Activated T-cell treated with anti-CD3 and anti-CD28 coated beads for 1 hour (primary cell): ENCODE results near the gene C1orf141.
"Not testable (repeated sequence)": the region's sequence is repeated elsewhere in the genome, so short reads cannot be mapped to it uniquely, and the experiment has no call there.

ENCODE experiments used
- DNase-seq: peaks from one replicate; pipeline ENCODE4 v3.0.0-alpha.2; 2020; ENCODE audit warnings: low read depth

Gene C1orf141

DNA sequence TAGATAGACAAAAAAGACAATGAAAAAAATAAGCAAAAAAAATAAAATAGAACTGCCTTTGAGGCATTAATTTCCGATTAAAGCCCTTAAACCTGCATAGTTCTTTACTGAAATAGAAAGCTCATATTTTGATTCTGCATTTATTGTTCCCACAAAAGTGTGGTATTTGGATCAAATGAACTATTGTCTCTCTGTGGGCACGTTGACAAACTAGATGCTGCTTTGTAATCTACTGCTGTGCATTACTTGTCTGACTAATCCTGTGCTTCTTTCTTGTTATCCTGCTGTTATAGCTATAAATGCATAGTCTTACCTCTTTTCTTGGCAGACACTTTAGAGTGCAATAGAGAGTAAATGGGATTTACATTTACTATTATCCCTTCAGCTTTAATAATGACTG, 49.4 kb downstream of the C1orf141 start:
- no peak for DNase-seq

DNA sequence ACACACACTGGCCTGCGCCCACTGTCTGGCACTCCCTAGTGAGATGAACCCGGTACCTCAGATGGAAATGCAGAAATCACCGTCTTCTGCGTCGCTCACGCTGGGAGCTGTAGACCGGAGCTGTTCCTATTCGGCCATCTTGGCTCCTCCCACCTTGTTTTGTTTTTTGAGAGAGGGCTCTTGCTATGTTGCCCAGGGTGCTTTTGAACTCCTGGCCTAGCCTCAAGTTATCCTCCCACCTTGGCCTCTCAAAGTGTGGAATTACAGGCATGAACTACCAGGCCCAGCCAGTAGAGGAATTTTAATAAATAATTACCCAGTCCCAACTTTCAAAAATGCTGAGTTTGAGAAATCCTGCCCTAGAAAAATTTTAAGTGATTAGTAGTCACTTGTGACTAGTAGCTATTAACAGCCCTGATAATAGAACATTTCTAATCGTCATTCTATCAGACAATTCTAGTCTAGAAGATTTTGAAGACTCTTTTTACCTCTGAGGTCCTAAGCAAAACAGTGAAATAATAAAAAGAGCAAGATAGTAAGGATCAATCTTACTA, 49.9 kb downstream of the C1orf141 start:
- no peak for DNase-seq

DNA sequence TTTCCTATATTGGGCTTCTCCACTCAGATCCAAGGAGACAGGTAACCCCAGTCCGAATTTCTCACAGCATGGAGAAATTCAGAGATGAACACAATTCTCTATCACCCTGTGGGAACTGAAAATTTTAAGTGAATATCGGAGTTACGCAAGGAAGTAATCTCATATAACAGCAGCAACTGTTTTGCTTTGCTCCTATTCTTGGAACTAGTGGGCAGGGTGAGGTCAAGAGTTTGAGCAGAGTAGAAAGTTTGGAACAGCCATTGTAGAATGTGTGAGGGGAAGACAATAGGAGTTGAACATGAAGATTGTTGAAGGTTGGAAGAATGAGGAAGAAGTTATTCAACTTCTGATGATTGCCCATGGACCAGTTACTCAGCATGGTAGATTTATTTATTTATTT, 56.5 kb downstream of the C1orf141 start:
- no peak for DNase-seq

DNA sequence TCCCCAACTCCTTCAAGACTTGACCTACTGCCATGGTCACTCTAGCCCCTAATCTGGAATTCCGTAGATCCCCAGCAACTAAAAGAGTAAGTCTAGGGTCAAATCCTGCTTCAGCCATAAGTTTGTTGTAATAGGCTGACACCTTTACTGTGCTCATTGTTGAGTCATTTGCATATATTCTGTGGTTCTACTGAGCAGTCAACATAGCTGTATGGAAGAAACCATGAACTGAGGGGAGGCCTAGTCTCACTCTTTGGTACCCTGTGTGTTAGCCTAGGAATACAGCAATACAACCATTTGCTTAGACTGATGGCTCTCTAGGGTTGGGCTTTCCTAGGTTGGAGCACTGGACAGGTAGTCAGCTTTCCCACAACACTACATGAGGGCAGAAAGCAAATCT, 57.2 kb downstream of the C1orf141 start:
- DNase-seq, result no peak

DNA sequence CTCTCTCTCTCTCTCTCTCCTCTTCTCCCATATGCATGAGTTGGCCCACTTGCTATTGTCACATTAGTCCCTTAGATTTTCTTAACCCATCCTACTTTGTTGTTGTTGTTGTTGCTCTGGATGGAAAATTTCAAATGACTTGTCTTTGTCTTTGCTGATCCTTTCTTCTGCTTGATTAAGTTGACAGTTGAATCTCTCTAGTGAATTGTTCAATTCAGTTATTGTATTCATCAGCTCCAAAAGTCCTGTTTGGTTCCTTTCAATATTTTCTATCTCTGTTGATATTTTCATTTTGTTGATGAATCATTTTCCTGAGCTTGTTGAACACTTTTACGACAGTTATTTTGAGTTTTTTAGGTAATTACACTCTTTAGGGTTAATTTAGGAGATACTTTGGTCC, 62.0 kb downstream of the C1orf141 start:
- no peak for DNase-seq

DNA sequence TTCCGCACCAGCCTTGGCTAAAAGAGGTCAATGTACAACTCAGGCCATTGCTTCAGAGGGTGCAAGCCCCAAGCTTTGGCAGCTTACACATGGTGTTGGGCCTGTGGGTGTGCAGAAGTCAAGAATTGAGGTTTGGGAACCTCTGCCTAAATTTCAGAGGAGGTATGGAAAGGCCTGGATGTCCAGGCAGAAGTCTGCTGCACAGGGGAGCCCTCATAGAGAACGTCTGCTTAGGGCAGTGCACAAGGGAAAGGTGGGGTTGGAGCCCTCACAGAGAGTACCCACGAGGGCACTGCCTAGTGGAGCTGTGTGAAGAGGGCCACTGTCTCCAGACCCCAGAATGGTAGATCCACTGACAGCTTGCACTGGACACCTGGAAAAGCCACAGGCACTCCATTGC, 67.1 kb downstream of the C1orf141 start:
- DNase-seq, result not testable (repeated sequence)

DNA sequence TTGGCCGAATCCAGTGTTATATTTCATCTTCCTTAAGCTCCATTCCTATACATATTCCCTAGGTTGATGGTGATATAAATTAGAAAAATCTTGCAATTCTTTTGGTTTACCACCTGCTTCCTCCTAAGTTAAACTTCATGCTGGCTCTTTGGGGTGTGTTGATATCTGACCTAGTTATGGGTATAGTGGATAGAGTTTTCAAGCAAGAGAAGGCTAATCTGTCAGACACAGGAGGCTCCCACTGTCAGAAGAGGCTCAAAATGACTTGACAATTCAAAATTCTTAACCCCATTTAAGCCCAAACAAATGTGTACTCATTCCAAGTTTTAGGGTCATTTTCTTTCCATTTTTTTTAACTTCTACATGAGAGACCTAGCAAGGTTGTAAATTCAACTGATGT, 72.4 kb downstream of the C1orf141 start:
- DNase-seq, result no peak

DNA sequence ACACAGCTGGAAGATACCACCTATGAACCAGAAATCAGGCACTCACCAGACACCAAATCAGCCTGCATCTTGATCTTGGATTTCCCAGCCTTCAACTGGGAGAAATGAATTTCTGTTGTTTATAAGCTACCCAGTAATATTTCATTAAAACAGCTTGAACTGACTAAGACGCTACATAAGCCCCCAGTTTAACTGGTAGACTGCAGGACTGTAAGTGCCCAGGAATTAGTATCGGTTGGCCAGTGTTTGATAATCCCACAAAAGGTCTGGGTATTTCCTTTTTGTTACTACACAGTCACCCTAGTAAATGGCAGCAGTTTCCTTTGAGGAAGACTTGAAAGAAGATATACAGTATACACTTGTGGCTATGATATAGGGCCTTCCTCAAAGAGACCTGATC, 73.5 kb downstream of the C1orf141 start:
- DNase-seq, result no peak

DNA sequence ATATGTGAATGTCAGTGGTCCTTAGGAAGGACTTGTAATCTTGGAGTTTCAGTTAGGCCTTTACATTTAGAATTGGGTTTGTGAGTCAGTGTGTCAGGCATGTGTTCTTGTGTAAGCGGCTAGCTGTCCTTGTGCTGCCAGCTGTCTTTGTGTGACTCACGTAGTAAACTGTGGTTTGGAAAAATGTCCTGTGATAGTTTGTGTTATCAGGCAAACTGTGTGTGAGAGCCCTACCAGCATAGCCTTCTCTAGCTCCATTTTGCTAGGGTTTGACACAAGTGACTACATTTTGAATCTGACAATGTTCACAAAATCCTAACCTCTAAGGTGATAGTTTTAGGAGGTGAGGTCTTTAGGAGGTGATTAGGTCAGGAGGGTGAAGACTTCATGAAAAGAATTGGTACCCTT, 74.0 kb downstream of the C1orf141 start:
- DNase-seq, result no peak

DNA sequence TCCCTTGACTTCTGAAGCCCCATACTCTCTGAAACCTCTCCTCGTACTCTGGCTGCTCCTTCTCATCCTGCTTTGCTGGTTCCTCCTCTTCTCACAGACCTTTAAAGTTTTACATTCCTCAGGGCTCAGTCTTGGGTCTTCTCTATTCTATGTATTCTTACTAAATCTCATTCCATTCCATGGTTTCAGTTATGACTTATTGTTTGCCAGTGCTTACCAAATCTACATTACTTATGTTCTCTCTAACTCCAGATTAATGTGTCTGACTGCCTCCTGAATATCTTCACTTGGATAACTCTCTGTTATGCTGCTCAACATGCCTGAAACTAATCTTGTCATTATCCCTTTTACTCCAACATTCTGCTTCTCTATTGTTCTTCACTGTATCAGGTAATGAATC, 75.4 kb downstream of the C1orf141 start:
- DNase-seq, result no peak

DNA sequence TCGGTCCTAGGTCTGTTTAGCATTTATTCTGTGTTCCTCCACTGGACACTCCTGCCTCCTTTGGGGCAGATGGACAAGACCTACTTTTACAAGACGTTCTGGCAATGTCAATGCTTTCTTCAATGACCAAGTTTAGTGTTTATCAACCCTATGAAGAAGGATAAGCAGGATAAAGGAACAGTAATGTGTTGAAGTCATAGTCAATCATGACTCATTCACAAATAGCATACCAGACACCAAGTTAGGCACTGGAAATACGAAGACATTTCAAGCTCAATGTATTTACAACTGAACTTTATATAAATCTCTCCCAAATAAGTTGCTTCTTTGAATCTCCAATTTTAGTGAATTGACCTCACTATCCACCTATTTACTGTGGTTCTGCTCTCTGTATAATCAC, 76.0 kb downstream of the C1orf141 start:
- no peak for DNase-seq

DNA sequence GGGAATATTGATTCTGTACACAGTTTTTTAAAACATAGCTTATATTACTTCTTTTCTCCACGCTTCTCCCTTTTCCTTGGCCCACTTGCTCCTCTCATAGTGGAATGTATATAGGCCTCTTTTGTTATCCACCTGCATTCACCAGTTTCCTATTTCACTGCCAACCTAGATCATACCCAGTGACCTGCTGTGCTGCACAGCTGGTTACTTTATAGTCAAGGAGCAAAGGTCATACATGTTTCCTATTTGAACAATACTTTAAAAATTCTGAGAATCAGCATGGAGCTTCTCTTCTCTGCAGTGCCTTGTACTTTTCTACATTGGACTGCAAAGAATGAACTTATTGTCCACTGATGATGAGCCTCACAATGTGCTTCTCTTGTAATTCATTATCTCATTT, 76.5 kb downstream of the C1orf141 start:
- DNase-seq, result no peak

DNA sequence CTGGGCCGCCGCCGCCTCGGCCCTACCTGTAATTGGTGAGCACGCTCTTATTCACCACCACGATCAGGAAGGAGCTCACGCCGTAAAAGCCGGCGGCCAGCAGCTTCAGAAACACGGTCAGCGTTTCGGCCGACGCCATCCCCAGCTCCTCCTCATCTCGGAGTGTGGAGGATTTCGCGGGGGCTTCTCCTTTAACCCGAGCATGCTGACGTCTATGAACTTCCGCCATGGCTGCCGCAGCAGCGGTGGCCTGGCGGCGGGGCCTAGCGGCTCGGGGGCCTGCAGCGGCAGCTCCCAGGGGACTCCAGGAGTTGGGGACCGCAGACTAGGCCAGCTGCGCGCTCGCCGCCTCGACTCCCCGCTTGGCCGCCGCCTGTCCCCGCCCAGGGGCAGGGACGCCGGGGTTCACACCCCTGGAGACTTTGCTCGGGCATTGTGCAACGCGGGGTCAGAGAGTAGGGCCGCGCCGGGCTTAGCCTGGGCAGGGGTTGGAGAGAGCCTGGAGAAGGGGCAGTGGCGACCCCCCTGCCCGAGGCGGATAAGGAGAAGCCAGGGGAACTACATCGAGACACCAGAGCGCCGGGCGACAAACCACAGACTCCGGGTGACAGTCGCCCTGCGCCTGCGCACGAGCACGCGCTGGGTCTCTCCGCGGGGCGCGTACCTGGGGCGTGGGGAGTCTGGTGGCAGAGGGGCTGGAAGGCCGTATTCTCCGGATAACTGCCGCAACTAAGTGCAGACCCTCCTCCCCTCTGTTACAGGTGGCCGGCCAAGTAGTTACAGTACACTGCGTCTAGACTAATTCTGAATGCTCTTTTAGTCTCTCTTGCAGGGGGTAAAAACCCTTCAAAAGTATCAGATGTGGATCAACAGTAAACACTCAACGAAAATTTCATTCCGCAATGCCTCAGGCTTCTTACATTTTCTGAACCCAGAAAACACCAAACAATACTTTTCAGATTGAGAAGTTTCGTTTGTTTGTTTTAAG, 80.7 kb downstream of the C1orf141 start, which contains the start of gene SLC35D1:
Gene SLC35D1, minus strand, starts transcription at position 364 of the 988 bp plus-strand sequence. Its CDS starts 135 bp downstream, at position 229.
- peak; percentile 72 for DNase-seq

DNA sequence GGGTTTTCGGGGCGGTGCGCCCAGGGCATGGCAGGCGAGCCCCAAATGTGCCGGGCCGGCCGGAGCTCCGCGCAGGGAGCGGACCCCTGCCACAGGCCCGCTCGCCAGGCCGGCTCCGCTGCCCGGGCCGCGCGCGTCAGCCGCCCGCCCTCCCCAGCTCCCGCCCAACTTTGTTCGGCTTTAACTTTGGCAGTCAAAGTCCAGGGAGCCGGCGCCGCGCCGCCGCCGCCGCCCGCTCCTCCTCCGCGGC, 81.3 kb downstream of the C1orf141 start:
- DNase-seq, result no peak

DNA sequence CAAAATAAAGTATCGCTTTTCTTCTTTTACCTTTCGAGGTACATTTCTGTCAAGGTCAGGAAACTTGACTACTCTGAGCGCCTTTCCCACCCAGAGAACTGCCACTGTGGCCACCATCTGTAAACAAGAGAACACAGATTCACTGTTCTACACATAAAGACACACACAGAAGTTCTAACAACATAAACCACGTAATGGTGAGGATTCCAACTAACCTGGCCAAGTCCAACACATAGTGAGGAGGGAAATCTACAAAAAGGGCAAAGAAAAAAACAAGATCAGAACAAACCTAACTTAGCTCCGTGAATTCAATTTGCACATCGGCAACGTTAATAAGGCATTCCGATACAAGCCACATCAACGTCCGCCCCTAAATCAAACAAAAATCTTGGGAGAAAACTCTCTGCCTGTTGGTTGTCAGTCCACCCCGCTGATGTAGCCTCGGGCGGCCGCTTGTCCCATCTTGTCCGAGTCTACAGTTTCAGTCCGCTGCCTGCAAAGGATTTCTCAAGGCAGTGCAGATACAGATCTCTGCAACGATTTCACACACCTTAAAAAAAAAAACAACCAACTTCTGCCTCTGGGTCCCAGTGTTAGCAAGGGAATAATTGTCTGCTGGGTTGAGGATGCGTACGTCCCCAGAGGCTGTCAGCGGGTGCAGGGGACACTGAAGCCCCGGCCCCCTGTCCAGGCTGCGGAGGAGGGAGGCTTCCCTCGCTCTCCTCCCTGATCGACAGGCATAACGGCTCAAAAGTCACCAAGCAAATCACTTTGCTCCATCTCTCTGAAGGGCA, 81.8 kb downstream of the C1orf141 start:
- DNase-seq, result peak; percentile 21

DNA sequence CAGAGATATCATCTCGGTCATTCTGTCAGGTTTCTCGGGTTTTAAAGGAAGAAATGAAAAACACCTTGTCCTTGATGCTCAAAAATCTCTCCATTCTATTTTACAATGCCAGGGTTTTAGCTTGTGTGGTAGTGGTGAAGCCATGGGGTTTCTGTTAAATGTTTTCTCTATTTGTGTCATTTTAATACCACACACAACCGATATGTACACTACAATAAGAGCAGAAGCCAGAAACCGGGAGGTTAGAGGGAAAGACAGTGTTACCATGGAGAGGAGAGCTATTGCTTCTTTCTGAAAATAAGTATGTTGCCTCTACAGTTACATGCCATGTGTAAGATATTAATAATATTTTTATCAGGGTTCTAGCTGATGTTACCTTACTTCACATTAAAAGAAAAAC, 83.6 kb downstream of the C1orf141 start:
- DNase-seq, result no peak

DNA sequence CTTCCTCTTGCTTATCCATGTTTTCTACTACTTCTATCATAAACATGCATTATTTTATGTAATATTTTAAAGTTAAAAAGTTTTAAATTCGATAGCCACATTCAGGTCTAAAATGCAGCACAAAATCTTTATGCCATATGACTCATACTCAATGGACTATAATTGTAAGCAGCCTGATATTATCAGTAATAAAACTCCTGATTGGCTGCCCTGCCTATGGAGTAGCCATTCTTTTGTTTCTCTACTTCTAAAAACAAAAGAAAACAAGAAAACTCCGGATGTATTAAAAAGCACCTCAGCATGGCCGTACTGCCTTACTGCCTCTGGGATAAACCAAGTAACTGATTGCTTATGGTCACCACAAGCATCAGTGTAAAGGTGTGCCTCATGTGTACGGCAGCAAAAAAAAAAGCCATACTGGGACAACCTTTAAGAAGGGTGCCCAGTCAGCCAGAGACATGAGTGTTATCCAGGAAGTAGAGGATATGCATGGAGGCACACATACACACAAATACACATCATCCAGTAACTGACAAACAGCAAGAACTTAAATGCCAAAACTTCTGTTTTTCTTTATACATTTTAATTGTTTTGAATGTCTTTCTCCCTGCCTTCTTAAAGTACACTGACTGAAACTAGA, 90.0 kb downstream of the C1orf141 start:
- DNase-seq, result no peak

DNA sequence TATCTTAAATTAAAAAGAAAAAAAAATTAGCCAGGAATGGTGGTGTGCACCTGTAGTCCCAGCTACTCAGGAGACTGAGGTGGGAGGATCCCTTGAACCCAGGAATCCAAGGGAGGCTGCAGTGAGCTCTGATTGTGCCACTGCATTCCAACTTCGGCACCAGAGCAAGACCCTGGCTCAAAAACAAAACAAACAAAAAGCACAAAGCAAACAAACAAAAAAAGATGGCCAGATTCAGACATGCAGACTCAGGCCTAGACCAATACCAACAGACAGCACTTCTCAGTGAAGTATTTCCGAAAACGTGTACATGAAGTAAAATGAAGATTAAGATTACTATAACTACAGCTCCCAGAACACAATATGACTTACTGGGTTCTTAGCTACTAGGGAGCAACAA, 91.4 kb downstream of the C1orf141 start:
- no peak for DNase-seq
